HFFc6 (cell line): ENCODE results near the gene HOXA13. TPM values are rescaled to one million over a fixed set of nuclear protein-coding genes. Genes with fewer than 3 reads are reported as not detected.

Experiments used
- DNase-seq: peaks from one replicate; pipeline ENCODE4 v3.0.0-alpha.2; 2018
- H3K27ac Mint-ChIP-seq: 2 replicates; pipeline ENCODE4 v1.8.0; 2020; ENCODE audit warnings: mild to moderate bottlenecking, mixed read lengths
- H3K27me3 Mint-ChIP-seq: 2 replicates; pipeline ENCODE4 v1.8.0; 2021; ENCODE audit warnings: mild to moderate bottlenecking, moderate library complexity, mixed read lengths; ENCODE audit not compliant: insufficient read depth
- H3K36me3 Mint-ChIP-seq: 2 replicates; pipeline ENCODE4 v1.8.0; 2021; ENCODE audit warnings: low read depth, mixed read lengths
- H3K4me1 Mint-ChIP-seq: 2 replicates; pipeline ENCODE4 v1.8.0; 2020; ENCODE audit warnings: low read depth, mixed read lengths
- H3K4me3 Mint-ChIP-seq: 2 replicates; pipeline ENCODE4 v1.8.0; 2020; ENCODE audit warnings: mild to moderate bottlenecking, moderate library complexity, mixed read lengths
- H3K9me3 Mint-ChIP-seq: 2 replicates; pipeline ENCODE4 v1.8.0; 2020; ENCODE audit warnings: mild to moderate bottlenecking, mixed read lengths
- CTCF ChIP-seq: fragments of 200-600 bp; sonication (generic); IDR thresholded peaks from 2 replicates; pipeline ENCODE4 v1.5.0; 2021; ENCODE audit warnings: antibody characterized with exemption, mild to moderate bottlenecking
- total RNA-seq, 6 experiments: library from RNA; stranded (reverse); fragmentation: NEBNext Ultra II Directional; extraction: Animal tissue kit (Norgen Biotek cat#: 25700); gene quantifications; 2 replicates in 1 of 6; 3 replicates in 5 of 6; pipeline ENCODE4 v1.2.3, GENCODE V29; 2021

The HOXA13 gene
- total RNA-seq, 6 experiments from 2014 or later, result 11.1 to 16.0 (median 13.1) TPM

- peaks cover 27% of the 10 kb centered on the region for H3K27me3 Mint-ChIP-seq
- peaks cover 45% of the 10 kb centered on the region for H3K4me1 Mint-ChIP-seq
- no peak for TF ChIP-seq CTCF
- H3K9me3 Mint-ChIP-seq, result no peaks in the 10 kb centered on the region
- H3K36me3 Mint-ChIP-seq, result peaks cover 50% of the 10 kb centered on the region
- H3K4me3 Mint-ChIP-seq, result peak overlapping the region; percentile 96
- peak overlapping the region; percentile 99 for H3K27ac Mint-ChIP-seq
- DNase-seq, result peak; percentile 66
Observed at GRCh38 chr7:27169658-27170425, 30.0 kb downstream of the HOXA13 start.

- peak; percentile 38; the same call in 1 of the 2 replicates for TF ChIP-seq CTCF
- Mint-ChIP-seq H3K27ac (peak overlapping the region; percentile 99), H3K4me3 (peak overlapping the region; percentile 96), H3K27me3 (peaks cover 33% of the 10 kb centered on the region), H3K4me1 (peaks cover 41% of the 10 kb centered on the region), H3K36me3 (peaks cover 65% of the 10 kb centered on the region), H3K9me3 (no peaks in the 10 kb centered on the region)
- peak; percentile 70 for DNase-seq
Observed at GRCh38 chr7:27168265-27168947, 31.5 kb downstream of the HOXA13 start.

GRCh38 chr7:27167916-27168264, 32.0 kb downstream of the HOXA13 start:
- peak overlapping the region; percentile 99 for H3K27ac Mint-ChIP-seq
- H3K36me3 Mint-ChIP-seq, result peaks cover 70% of the 10 kb centered on the region
- peaks cover 41% of the 10 kb centered on the region for H3K4me1 Mint-ChIP-seq
- peak; percentile 65 for DNase-seq
- no peaks in the 10 kb centered on the region for H3K9me3 Mint-ChIP-seq
- peak overlapping the region; percentile 96 for H3K4me3 Mint-ChIP-seq
- peaks cover 33% of the 10 kb centered on the region for H3K27me3 Mint-ChIP-seq
- TF ChIP-seq CTCF, result no peak

- H3K36me3 Mint-ChIP-seq, result peaks cover 72% of the 10 kb centered on the region
- peak overlapping the region; percentile 99 for H3K27ac Mint-ChIP-seq
- no peak for TF ChIP-seq CTCF
- peaks cover 27% of the 10 kb centered on the region for H3K27me3 Mint-ChIP-seq
- H3K9me3 Mint-ChIP-seq, result no peaks in the 10 kb centered on the region
- peak overlapping the region; percentile 96 for H3K4me3 Mint-ChIP-seq
- DNase-seq, result peak; percentile 66
- peaks cover 33% of the 10 kb centered on the region for H3K4me1 Mint-ChIP-seq
Observed at GRCh38 chr7:27166531-27167505, 33.1 kb downstream of the HOXA13 start.

- peaks cover 64% of the 10 kb centered on the region for H3K36me3 Mint-ChIP-seq
- DNase-seq, result peak; percentile 64
Observed at GRCh38 chr7:27165996-27166530, 33.8 kb downstream of the HOXA13 start.

More at GRCh38 chr7:27165996-27166530, 33.8 kb downstream of the HOXA13 start:
- Mint-ChIP-seq H3K9me3 (no peaks in the 10 kb centered on the region), H3K27me3 (peaks cover 19% of the 10 kb centered on the region), H3K4me1 (peaks cover 25% of the 10 kb centered on the region), H3K4me3 (peak overlapping the region; percentile 96), H3K27ac (peak overlapping the region; percentile 99)
- no peak for TF ChIP-seq CTCF
